CD4-positive, alpha-beta T cell treated with Interleukin-21 for 1 hour (primary cell): ENCODE results near the gene CHRDL1.
"Not testable (repeated sequence)": the region's sequence is repeated elsewhere in the genome, so short reads cannot be mapped to it uniquely, and the experiment has no call there.

ENCODE experiments used
- DNase-seq: peaks from one replicate; pipeline ENCODE4 v3.0.0-alpha.2; 2020

Gene CHRDL1

GRCh38 chrX:110654280-110654679 lies 141.3 kb downstream of the CHRDL1 start:
- not testable (repeated sequence) for DNase-seq

GRCh38 chrX:110646386-110646785 lies 149.2 kb downstream of the CHRDL1 start:
- DNase-seq: no peak
